NOMO-1 (cell line): Measurements from ENCODE around the gene GMCL2.

ENCODE experiments used
- DNase-seq, 2 experiments: peaks; one replicate each; lab custom pipeline; 2025; ENCODE audit not compliant: unreplicated experiment in 2 of 2; lab: John Stamatoyannopoulos, UW

The GMCL2 gene

GRCh38 chr5:178222292-178222691 is 35.1 kb upstream of the GMCL2 start:
- DNase-seq = no peak

DNA sequence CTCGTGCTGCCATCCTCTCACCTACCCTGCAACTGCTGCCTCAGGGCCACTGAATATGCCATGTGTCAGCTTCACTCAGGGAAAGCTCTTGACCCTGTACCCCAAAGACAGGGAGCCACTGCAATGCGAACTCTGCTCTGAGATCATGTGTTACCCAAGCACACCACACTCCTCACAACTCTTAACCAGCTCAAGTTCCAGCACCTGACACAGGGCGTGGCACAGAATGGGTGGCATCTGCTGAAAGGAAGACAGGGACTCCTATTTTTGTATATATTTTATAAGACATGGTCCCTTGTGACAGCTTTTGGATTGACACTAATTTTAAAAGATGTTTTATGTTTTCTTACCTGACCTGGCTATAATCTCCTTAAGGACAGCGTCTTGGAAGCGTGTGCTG is 34.7 kb upstream of the GMCL2 start:
- no peak for DNase-seq

- peak; percentile 27 to 34 for DNase-seq
These were observed 34.1 kb upstream of the GMCL2 start for GRCh38 chr5:178221282-178221681.

- no peak for DNase-seq
These were observed 31.7 kb upstream of the GMCL2 start for GRCh38 chr5:178218827-178219226.

DNA sequence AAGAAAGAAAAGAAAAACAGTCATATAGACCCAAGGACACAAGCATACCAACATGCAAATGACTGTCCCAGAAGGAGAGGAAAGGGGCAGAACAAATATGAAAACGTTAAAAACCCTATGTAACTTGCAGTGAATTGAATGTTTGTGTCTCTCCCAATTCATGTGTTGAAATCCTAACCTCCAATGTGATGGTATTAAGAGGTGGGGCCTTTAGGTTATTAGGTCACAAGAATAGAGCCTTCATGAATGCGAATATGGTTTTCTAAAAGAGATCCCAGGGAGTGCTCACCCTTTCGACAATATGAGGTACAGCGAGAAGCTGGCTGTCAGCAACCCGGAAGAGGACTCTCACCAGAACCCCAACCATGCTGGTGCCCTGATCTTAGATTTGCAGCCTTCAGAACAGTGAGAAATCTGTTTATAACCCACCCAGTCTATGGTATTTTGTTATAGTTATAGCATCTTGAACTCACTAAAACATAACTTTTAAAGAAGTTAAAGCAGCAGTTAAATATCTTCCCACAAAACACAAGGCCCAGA is 31.1 kb upstream of the GMCL2 start:
- no peak for DNase-seq

DNA sequence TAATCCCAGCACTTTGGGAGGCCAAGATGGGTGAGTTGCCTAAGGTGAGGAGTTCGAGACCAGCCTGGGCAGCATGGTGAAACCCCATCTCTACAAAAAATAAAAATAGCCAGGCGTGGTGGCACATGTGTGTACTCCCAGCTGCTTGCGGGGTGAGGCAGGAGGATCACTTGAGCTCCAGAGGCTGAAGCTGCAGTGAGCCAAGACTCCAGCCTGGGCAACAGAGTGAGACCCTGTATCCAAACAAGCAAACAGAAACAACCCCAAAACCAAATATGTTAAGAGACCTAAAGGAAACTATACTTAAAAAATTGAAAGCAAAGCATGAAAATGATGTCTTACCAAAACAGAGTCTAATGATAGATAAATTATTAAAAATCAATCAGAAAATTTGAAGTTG is 29.6 kb upstream of the GMCL2 start:
- no peak for DNase-seq

DNA sequence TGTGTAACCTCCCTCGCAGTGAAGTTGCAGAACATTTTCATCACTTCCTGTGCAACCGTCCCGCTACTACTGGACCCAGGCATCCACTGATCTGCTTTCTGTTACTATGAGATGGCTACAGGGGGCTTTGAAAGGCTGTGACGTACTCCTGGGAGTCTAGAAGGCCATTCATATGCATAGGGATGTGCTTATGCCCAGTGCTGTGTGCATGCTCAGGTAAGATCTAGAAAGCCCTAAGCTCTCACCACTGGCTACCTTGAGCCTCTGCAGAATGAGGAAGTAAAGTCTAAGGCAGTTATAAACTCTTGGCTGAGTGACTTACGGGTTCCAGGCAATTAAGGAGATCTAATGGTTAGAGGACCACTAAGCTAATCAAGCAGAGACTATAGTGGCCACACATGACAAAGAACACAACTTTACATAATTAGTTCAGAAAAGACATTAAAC is 28.9 kb upstream of the GMCL2 start:
- DNase-seq = peak; percentile 82 to 95

DNA sequence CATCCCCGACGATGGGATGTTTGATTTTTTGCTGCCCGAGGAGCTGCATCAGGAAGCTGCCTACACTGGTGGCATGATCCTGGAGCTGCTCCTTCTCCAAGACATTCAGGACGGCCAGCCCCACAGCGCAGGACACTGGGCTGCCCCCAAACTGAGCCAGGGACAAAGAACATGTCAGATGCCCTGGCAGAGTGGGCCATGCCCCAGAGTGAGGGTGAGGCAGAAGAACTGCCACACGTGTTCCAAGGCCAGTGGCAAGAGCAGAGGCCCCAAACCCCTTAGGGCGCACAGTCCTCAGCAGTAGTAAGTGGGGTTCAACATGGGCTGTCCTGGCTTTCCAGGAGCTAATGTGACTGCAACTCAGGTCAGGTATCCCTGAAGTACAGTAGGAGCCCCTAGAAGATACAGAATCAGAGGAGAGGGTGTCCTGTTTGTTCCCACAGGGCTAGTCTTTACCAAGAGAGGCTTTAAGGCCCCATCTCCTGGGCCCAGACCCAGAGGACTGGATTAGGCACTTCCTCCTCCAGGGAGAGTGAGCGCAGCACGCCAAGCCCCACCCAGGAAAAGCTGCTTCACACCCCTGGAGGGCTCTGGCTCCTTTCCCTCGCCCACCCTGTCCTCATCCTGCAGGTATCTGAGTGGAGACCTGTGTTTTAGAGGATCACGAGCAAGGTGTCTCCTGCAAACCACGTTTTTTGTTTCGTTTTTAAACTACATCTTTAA is 28.3 kb upstream of the GMCL2 start:
- DNase-seq = peak in 1 of 2 experiments; percentile 25

- no peak for DNase-seq
These were observed 27.1 kb upstream of the GMCL2 start for GRCh38 chr5:178214160-178214803.

DNA sequence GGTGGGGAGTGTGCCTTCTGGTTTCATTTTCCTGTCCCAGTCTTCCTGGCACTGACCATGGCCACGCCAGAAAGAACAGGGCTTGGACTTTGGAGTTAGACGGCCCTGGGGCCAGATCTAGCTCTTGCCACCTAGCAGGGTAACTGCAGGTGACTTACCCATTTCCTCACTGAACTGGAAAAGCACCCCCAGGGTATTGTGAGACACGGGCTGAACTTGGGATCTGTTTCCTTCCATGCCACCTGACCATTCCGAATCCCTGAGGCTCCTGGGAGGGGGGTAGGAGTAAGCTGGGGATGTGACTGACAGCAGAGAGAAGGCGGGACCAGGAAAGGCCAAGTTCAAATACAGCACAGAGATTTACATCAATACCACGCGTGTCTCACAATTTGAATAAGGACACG is 26.6 kb upstream of the GMCL2 start:
- DNase-seq = no peak

- DNase-seq = no peak
These were observed 25.9 kb upstream of the GMCL2 start for GRCh38 chr5:178213003-178213461.

GRCh38 chr5:178212241-178213002 is 25.3 kb upstream of the GMCL2 start:
- DNase-seq = no peak

DNA sequence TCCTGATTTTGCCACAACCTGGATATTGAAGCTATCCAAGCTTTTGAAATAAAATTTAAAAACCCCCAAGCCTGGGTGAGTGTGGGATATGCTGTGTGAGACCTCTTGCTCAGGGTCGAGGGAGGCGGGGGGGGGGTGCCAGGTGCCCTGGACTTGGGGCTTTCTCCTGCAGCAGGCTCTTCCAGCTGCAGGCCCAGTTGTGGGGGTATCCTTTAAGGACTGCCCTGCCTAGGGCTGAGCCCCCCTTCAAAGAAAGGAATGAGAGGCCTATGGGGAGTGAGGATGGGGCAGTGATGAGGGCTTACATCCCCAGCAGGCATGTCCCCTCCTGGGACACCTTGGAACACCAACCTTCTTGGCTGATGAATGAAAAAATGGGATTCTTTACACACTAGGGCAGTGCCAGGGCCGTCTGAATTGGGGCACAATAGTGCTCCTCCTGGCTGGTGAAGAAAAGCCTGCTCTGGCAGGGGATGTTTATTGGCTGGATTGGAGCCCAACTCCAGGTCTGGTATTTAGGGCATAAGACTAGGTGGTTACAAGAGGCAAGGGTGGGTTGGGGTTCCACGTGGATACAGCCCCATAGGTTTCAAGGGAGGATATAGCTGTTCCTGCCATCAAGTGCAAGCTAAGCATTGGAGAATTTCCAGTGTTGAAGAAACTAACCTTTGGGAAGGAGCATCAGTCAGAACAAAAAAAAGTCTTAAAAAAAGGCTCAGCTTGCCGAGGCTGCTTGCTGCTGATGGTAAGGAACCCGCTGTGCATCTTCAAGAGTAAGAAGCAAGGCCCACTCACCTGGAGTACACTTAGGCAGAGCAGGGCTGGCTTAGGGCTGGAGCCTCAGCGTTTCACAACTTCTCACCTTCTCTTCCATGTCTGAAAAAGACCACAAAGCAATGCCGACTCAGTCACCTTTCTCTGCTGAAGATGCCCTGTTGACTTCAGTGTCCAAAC is 24.2 kb upstream of the GMCL2 start:
- DNase-seq = no peak

- DNase-seq = no peak
These were observed 23.5 kb upstream of the GMCL2 start for GRCh38 chr5:178210686-178211085.

- DNase-seq = no peak
These were observed 22.9 kb upstream of the GMCL2 start for GRCh38 chr5:178210073-178210535.

DNA sequence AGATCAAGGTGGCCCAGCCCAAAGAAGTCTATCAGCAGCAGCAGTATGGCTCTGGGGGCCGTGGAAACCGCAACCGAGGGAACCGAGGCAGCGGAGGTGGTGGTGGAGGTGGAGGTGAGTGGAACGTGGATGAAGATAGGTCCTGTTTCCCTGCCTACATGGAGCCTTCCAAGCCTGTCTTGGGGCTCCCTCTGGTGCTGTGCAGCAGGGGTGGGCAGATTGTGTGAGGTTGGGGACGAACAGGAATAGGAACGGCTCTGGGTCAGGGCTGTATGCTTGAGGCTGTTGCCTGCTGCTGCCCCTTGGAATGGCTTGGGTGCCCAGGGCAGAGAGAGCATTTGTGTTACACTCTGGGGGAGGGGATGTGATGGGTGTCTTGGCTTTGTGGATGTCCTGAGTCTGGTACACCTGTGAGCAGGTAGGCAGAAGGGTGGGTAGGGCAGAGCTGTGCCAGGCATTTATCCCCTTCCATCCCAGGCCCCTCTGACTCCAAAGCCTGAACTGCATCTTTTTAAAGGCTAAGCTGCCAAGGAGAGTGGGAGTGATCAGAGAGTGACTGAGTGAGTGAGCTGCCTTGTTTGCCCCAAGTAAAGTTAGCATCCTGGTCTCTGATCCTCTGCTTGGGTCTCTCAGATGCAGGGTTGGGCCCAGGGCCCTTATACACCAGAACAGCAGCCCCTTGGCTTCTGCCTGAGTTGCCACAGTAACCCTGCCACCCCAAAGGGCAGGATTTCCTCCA is 22.3 kb upstream of the GMCL2 start:
- no peak for DNase-seq

DNA sequence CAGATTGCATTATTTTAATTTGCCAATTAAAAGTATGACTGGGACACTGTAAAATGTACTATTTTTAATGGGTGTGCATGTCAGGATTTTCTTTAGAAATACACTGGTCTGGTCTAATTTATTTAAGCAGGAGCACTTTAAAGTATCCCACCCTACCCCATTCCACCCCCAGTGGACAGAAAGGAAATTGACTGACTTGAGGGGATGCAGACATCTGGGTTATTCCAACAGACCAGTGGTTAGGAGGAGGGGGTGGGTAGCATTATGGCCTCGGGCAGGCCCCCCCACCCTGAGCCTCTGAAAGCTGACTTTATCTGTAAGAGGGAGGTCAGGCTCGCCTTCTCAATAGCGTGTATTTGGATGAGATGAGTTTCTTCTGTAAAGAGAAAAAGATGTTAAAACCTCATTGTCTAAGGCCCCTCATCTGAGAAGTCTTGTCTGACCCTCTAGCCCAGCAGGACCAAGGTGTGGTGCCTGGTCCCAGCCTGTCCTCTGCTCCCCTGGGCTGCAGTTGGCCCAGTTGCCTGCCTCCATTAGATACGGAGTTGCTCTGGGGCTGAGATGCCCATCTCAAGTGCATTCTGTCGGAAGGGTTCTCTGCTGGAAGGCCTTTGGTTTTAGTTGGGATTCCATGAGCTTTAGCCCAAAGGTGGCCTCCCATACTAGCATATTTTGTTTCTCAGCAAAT is 21.5 kb upstream of the GMCL2 start:
- peak in 1 of 2 experiments; percentile 11 for DNase-seq

DNA sequence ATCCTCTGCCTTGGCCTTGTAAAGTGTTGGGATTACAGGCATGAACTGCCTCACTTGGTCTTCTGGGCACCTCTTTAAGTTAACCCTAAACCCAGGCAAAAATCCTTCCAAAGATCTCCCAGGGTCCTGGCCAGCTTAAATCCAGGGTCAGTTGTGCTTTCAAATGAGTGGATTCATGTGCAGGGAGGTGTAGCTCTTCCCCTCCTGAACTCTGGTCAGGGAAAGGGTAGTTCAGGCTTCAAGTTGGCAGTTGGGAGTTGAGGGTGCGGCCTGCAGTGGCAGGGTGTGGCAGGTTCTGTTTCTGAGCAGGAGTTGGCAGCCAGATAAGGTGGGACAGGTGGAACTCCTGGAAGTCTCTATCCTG is 20.7 kb upstream of the GMCL2 start:
- DNase-seq = no peak
